Peyer's patch (tissue), 4 donors: Measurements from ENCODE around the gene PNPLA3. TPM values are rescaled to one million over a fixed set of nuclear protein-coding genes. Genes with fewer than 3 reads are reported as not detected.

ENCODE experiments used
- DNase-seq, 3 donors: peaks; one replicate each; pipeline ENCODE4 v3.0.0-alpha.2; 2017 to 2019
- H3K27ac ChIP-seq, 4 donors: fragments of 200-600 bp; sonication (generic); one replicate each; pipeline ENCODE4 v1.5.1; 2016 to 2019
- H3K27me3 ChIP-seq, 2 donors: fragments of 200-600 bp; sonication (generic); one replicate each; pipeline ENCODE4 v1.5.1; 2019
- H3K36me3 ChIP-seq, 3 donors: fragments of 200-600 bp; sonication (generic); one replicate each; pipeline ENCODE4 v1.5.1; 2016 to 2019
- H3K4me1 ChIP-seq, 4 donors: fragments of 200-600 bp; sonication (generic); one replicate each; pipeline ENCODE4 v1.5.1; 2016 to 2019
- H3K4me3 ChIP-seq, 4 donors: fragments of 200-600 bp; sonication (generic); 1 replicate in 3 of 4; 2 replicates in 1 of 4; pipeline ENCODE4 v1.5.1; 2016 to 2019; ENCODE audit warnings: mild to moderate bottlenecking in 1 of 4
- H3K9me3 ChIP-seq, 4 donors: fragments of 200-600 bp; sonication (generic); one replicate each; pipeline ENCODE4 v1.5.1; 2016 to 2019; ENCODE audit warnings: mild to moderate bottlenecking in 1 of 4
- POLR2A ChIP-seq, 2 donors: fragments of 450-650 bp; IDR thresholded peaks; one replicate each; pipeline ENCODE4 v1.5.1; 2017; ENCODE audit warnings: antibody characterized with exemption in 2 of 2, mild to moderate bottlenecking in 2 of 2, moderate library complexity in 2 of 2
- total RNA-seq, 4 donors: library from RNA; depleted of rRNA; stranded (reverse); fragments of >200 nt; gene quantifications; one replicate each; pipeline ENCODE4 v1.1.0, GENCODE V29; 2016
- TF ChIP-seq, protein P1 (sequence below), 6 experiments: fragments of 450-650 bp in 4 of 6; fragments of 200-600 bp in 2 of 6; sonication (generic) in 1 of 6; IDR thresholded peaks; one replicate each; pipeline ENCODE4 v1.5.1; 2017 to 2019; ENCODE audit warnings: antibody characterized with exemption in 6 of 6, mild to moderate bottlenecking in 3 of 6, moderate library complexity in 1 of 6

PNPLA3 gene, protein sequence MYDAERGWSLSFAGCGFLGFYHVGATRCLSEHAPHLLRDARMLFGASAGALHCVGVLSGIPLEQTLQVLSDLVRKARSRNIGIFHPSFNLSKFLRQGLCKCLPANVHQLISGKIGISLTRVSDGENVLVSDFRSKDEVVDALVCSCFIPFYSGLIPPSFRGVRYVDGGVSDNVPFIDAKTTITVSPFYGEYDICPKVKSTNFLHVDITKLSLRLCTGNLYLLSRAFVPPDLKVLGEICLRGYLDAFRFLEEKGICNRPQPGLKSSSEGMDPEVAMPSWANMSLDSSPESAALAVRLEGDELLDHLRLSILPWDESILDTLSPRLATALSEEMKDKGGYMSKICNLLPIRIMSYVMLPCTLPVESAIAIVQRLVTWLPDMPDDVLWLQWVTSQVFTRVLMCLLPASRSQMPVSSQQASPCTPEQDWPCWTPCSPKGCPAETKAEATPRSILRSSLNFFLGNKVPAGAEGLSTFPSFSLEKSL
- 1 to 10 TPM in 2 of 4 donors, under 1 TPM in 2; 0.80 to 6.6 (median 2.5) TPM for total RNA-seq

DNA sequence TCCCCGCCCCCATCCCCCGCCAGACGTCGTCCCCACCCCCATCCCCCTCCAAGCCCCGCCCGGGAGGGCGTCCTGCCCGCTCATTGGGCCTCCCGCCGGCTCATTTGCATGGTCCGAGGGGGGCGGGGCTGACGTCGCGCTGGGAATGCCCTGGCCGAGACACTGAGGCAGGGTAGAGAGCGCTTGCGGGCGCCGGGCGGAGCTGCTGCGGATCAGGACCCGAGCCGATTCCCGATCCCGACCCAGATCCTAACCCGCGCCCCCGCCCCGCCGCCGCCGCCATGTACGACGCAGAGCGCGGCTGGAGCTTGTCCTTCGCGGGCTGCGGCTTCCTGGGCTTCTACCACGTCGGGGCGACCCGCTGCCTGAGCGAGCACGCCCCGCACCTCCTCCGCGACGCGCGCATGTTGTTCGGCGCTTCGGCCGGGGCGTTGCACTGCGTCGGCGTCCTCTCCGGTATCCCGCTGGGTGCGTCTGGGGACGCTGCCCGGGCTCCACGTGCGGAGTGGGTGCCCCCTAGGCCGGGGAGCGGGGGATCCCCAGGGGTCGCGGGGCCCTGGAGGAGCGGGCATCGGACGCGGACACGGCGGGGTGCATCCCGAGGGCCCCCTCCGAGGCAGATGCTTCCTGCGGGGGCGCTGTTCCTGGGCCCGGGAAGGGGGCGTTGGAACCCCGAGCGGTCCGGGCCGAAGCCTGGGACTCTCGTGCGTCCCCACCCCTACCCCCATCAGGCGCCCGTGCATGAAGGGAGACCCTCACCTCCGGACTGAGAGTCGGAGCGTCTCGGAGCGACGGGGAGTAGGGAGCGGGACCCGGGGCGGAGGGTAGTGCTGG, at the start of gene PNPLA3:
PNPLA3 (plus strand) TSS at position 175 of the 834 bp plus-strand sequence; CDS start at position 282, 107 bp downstream.
- Histone ChIP-seq H3K36me3 (no peaks in the 10 kb centered on the region), H3K4me3 (peak within 1 kb of the TSS; percentile 37 to 71 (median 58)), H3K27ac (peak within 1 kb of the TSS in 3 of 4 donors; percentile 35 to 50 (median 38)), H3K27me3 (no peaks in the 10 kb centered on the region), H3K4me1 (peaks cover 0 to 7% (median 3%) of the 10 kb centered on the region in 4 donors), H3K9me3 (peaks cover 0 to 8% (median 0%) of the 10 kb centered on the region in 4 donors)
- peak; percentile 74 to 94 (median 92) for DNase-seq
- TF ChIP-seq, protein P1, sequence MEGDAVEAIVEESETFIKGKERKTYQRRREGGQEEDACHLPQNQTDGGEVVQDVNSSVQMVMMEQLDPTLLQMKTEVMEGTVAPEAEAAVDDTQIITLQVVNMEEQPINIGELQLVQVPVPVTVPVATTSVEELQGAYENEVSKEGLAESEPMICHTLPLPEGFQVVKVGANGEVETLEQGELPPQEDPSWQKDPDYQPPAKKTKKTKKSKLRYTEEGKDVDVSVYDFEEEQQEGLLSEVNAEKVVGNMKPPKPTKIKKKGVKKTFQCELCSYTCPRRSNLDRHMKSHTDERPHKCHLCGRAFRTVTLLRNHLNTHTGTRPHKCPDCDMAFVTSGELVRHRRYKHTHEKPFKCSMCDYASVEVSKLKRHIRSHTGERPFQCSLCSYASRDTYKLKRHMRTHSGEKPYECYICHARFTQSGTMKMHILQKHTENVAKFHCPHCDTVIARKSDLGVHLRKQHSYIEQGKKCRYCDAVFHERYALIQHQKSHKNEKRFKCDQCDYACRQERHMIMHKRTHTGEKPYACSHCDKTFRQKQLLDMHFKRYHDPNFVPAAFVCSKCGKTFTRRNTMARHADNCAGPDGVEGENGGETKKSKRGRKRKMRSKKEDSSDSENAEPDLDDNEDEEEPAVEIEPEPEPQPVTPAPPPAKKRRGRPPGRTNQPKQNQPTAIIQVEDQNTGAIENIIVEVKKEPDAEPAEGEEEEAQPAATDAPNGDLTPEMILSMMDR (IDR thresholded peaks at IDR 0.05), result no peak
- peak; percentile 56 to 63 for TF ChIP-seq POLR2A (IDR thresholded peaks at IDR 0.05)

DNA sequence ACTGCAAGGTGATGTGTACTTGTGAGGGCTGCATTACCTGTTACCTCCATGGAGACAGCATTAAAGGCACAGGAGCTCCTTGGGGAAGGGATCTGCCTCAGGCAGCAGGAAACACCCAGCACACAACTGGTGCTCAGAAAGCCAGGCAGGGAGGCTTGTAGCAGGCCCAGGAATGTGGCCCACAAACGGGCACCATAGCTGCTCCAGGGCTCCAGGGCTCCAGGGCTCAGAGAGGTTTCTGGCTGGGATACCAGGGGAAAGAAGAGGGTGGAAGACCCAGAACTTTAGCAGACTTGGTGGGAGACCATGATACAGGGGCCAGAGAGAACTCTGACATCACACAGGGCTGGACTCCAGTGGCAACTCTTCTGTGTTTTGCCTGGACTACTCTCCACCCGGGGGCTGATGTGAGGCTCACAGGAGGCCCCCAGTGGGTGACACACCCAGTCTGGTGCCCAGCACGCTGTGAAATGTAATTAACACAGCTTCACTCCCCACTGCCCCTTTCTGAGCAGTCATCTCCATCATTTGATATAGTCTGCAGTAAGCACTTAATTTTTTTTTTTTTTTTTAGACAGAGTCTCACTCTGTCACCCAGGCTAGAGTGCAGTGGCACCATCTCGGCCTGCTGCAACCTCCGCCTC, 46.6 kb upstream of the PNPLA3 start:
- Histone ChIP-seq H3K9me3 (no peaks in the 10 kb centered on the region), H3K27ac (no peak overlapping the region), H3K4me3 (no peak overlapping the region), H3K27me3 (no peaks in the 10 kb centered on the region), H3K4me1 (no peaks in the 10 kb centered on the region), H3K36me3 (no peaks in the 10 kb centered on the region)
- peak in 1 of 3 donors; percentile 3 for DNase-seq
- TF ChIP-seq, protein P1 (IDR thresholded peaks at IDR 0.05), result no peak
- no peak for TF ChIP-seq POLR2A (IDR thresholded peaks at IDR 0.05)

DNA sequence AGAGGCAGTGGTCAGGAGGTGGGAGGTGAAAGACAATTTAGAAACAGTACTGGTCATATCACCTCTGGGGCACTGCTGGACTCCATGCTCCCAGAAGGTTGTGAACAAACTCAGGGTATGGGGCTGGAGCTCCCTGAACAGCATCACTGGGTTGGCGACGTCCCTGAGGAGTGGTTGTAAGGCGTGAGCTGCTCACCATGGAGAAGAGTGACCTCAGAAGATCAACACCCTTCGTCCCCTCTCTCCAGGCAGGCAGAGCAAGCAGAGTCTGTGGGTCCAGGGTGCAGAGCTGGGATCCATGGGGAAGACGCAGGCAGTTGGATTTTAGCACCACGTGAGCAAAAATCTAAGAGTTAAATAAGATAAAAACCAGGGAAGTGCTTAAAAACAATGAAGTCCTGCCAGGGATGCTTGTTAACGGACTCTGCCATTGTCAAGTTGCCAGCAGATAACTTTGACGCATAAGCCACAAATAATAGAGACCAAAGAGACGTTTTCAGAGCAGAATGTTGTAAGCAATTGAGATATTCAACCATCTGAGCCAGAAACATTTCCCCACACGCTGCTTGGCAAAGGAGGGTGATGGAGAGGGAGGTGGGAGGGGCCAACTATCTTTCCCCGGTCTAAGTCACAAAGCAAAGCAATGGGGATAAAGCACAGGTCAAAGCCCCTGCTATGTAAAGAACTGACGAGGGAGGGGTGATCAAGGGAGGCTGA, 45.4 kb upstream of the PNPLA3 start:
- H3K9me3 ChIP-seq, result no peaks in the 10 kb centered on the region
- H3K27ac ChIP-seq, result no peak overlapping the region
- DNase-seq, result peak in 1 of 3 donors; percentile 14
- H3K4me3 ChIP-seq, result no peak overlapping the region
- no peaks in the 10 kb centered on the region for H3K36me3 ChIP-seq
- TF ChIP-seq POLR2A (IDR thresholded peaks at IDR 0.05), result no peak
- TF ChIP-seq, protein P1 (IDR thresholded peaks at IDR 0.05), result no peak
- H3K4me1 ChIP-seq, result no peaks in the 10 kb centered on the region
- H3K27me3 ChIP-seq, result no peaks in the 10 kb centered on the region

DNA sequence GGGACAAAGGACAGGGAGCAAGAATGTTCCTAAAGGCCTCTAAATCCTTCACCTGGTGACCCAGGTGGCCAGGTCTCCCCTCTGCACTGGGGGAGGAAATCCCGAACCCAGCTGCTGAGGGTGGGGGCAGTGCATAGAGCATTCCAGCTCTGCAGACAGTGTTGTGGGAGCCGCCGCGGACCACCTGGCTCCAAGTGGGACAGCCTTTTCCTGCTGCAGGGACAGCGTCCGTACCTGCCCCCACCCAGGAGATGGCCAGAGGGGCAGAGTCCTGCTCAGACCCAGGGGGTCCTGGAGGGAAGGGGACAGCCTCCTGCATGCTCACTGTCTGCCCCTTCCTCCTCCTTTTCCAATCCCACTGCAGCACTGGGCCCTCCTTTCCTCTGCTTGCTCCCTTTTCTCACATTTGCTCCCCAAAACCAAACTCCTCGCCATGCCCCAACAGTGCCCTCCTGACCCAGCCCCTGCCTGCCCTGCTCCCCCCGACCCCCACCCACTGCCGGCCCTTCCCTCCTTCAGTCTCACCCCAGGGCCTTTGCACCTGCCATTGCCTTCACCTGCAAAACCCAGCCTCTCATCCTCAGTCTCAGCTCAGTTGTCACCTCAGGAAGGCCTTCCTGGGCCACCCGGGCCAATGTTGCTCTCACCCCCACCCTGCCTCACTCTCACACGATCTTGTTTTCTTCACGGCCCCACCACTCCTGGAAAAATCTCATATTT, 44.6 kb upstream of the PNPLA3 start:
- Histone ChIP-seq H3K4me1 (no peaks in the 10 kb centered on the region), H3K9me3 (no peaks in the 10 kb centered on the region), H3K27ac (no peak overlapping the region), H3K36me3 (no peaks in the 10 kb centered on the region), H3K4me3 (no peak overlapping the region), H3K27me3 (no peaks in the 10 kb centered on the region)
- DNase-seq, result peak in 1 of 3 donors; percentile 11
- TF ChIP-seq, protein P1 (IDR thresholded peaks at IDR 0.05), result no peak
- no peak for TF ChIP-seq POLR2A (IDR thresholded peaks at IDR 0.05)
